C4-2B (cell line): ENCODE measurements around the gene DISP3.

Experiments used
- H3K27ac ChIP-seq: fragments of 450-650 bp; 2 replicates; pipeline ENCODE4 v1.5.1; 2017
- CTCF ChIP-seq: fragments of 450-650 bp; conservative IDR thresholded peaks from 2 replicates; pipeline ENCODE4 v1.5.1; 2017; ENCODE audit warnings: mild to moderate bottlenecking
- ZFX ChIP-seq: fragments of 450-650 bp; IDR thresholded peaks from 2 replicates; pipeline ENCODE4 v1.6.1; 2017

Gene DISP3

GRCh38 chr1:11526071-11526895 is 47.3 kb downstream of the DISP3 start:
- H3K27ac ChIP-seq, result no peak overlapping the region
- TF ChIP-seq ZFX, result no peak
- no peak for TF ChIP-seq CTCF

GRCh38 chr1:11527541-11528452 is 48.8 kb downstream of the DISP3 start:
- H3K27ac ChIP-seq, result no peak overlapping the region

GRCh38 chr1:11528611-11529261 is 49.8 kb downstream of the DISP3 start:
- no peak for TF ChIP-seq CTCF

More at GRCh38 chr1:11527541-11528452, 48.8 kb downstream of the DISP3 start:
- TF ChIP-seq CTCF, result no peak
- TF ChIP-seq ZFX, result no peak

GRCh38 chr1:11529330-11529729 is 50.4 kb downstream of the DISP3 start:
- TF ChIP-seq CTCF (no peak), ZFX (no peak)
- no peak overlapping the region for H3K27ac ChIP-seq

More at GRCh38 chr1:11528611-11529261, 49.8 kb downstream of the DISP3 start:
- H3K27ac ChIP-seq, result no peak overlapping the region

GRCh38 chr1:11529763-11530730 is 51.1 kb downstream of the DISP3 start:
- H3K27ac ChIP-seq, result no peak overlapping the region
- TF ChIP-seq CTCF (no peak), ZFX (no peak)

- TF ChIP-seq ZFX, result no peak
Measured at GRCh38 chr1:11530731-11531311, 51.9 kb downstream of the DISP3 start.

More at GRCh38 chr1:11530731-11531311, 51.9 kb downstream of the DISP3 start:
- H3K27ac ChIP-seq, result no peak overlapping the region
